Neural cell (in vitro differentiated cells): ENCODE data around the gene PLA2G4C. TPM values are rescaled to one million over a fixed set of nuclear protein-coding genes. Genes with fewer than 3 reads are reported as not detected.
A peak's percentile ranks its signal among the peaks of the same experiment; 100 is the strongest.
"Not testable (repeated sequence)": the region's sequence is repeated elsewhere in the genome, so short reads cannot be mapped to it uniquely, and the experiment has no call there.

Source experiments
- H2AFZ ChIP-seq: fragments of 200-600, 300-800 bp; sonication (generic), shearing (Covaris generic); 2 replicates; pipeline ENCODE4 v1.6.0; 2014; ENCODE audit warnings: low read depth, mild to moderate bottlenecking, antibody characterized with exemption, low read length, moderate library complexity
- H3F3A ChIP-seq: fragments of 200-600 bp; shearing (Covaris generic); 2 replicates; pipeline ENCODE4 v1.6.1; 2016; ENCODE audit warnings: mild to moderate bottlenecking, moderate library complexity, mixed read lengths, antibody characterized with exemption, low read length; ENCODE audit not compliant: insufficient read depth, poor library complexity, severe bottlenecking
- H3K27ac ChIP-seq: fragments of 200-600, 300-800 bp; sonication (generic), shearing (Covaris generic); 2 replicates; pipeline ENCODE4 v1.5.1; 2014; ENCODE audit warnings: mild to moderate bottlenecking, low read length, moderate library complexity
- H3K27me3 ChIP-seq: fragments of 300-800, 200-600 bp; sonication (generic), shearing (Covaris generic); 2 replicates; pipeline ENCODE4 v1.6.0; 2014; ENCODE audit warnings: mild to moderate bottlenecking, low read depth, low read length, moderate library complexity; ENCODE audit not compliant: insufficient read depth
- H3K36me3 ChIP-seq: fragments of 300-800, 200-600 bp; sonication (generic), shearing (Covaris generic); 2 replicates; pipeline ENCODE4 v1.5.1; 2014; ENCODE audit warnings: mild to moderate bottlenecking, antibody characterized with exemption, low read length, moderate library complexity; ENCODE audit not compliant: insufficient read depth
- H3K4me2 ChIP-seq: fragments of 300-800, 200-600 bp; sonication (generic), shearing (Covaris generic); 2 replicates; pipeline ENCODE4 v1.6.0; 2014; ENCODE audit warnings: mild to moderate bottlenecking, low read length
- H3K4me3 ChIP-seq: fragments of 300-800, 200-600 bp; sonication (generic), shearing (Covaris generic); 2 replicates; pipeline ENCODE4 v1.5.1; 2014; ENCODE audit warnings: mild to moderate bottlenecking, low read length, moderate library complexity
- H3K79me2 ChIP-seq: fragments of 200-600 bp; shearing (Covaris generic); replicated peaks from 2 replicates; pipeline ENCODE4 v1.6.0; 2014; ENCODE audit warnings: mild to moderate bottlenecking, low read length, moderate library complexity; ENCODE audit not compliant: insufficient read depth
- H3K9ac ChIP-seq: fragments of 300-800, 200-600 bp; sonication (generic), shearing (Covaris generic); 2 replicates; pipeline ENCODE4 v1.6.1; 2016; ENCODE audit warnings: mild to moderate bottlenecking, low read length, mixed read lengths
- H3K9me2 ChIP-seq: fragments of 200-600 bp; shearing (Covaris generic); 2 replicates; pipeline ENCODE4 v1.6.1; 2016; ENCODE audit warnings: mild to moderate bottlenecking, low read length, mixed read lengths; ENCODE audit not compliant: insufficient read depth
- H3K9me3 ChIP-seq: fragments of 200-600, 300-800 bp; sonication (generic), shearing (Covaris generic); 2 replicates; pipeline ENCODE4 v1.6.1; 2016; ENCODE audit warnings: mild to moderate bottlenecking, mixed run types, low read length, moderate library complexity, mixed read lengths
- H4K20me1 ChIP-seq: fragments of 200-600 bp; shearing (Covaris generic); 2 replicates; pipeline ENCODE4 v1.6.1; 2016; ENCODE audit warnings: mild to moderate bottlenecking, mixed run types; ENCODE audit not compliant: insufficient read depth
- CTCF ChIP-seq: fragments of 450-650 bp; IDR thresholded peaks from 2 replicates; pipeline ENCODE4 v1.5.1; 2014; ENCODE audit warnings: antibody characterized with exemption, mild to moderate bottlenecking, moderate library complexity; ENCODE audit not compliant: poor library complexity, severe bottlenecking
- EP300 ChIP-seq: fragments of 450-650 bp; conservative IDR thresholded peaks from 2 replicates; pipeline ENCODE4 v1.6.1; 2014; ENCODE audit warnings: antibody characterized with exemption, mild to moderate bottlenecking, moderate library complexity; ENCODE audit not compliant: poor library complexity, severe bottlenecking
- EZH2 ChIP-seq: fragments of 200-600, 300-800 bp; shearing (Covaris generic), sonication (generic); IDR thresholded peaks from 2 replicates; pipeline ENCODE4 v1.6.1; 2014; ENCODE audit warnings: antibody characterized with exemption, low read length, borderline replicate concordance, mild to moderate bottlenecking; ENCODE audit not compliant: insufficient read depth, poor library complexity, severe bottlenecking
- MXI1 ChIP-seq: fragments of 450-650 bp; conservative IDR thresholded peaks from 2 replicates; pipeline ENCODE4 v1.6.1; 2014; ENCODE audit warnings: antibody characterized with exemption, mild to moderate bottlenecking; ENCODE audit not compliant: poor library complexity, severe bottlenecking
- POLR2AphosphoS5 ChIP-seq: IDR thresholded peaks from 2 replicates; pipeline ENCODE4 v1.6.1; 2012
- RAD21 ChIP-seq: fragments of 450-650 bp; conservative IDR thresholded peaks from 2 replicates; pipeline ENCODE4 v1.6.1; 2014; ENCODE audit warnings: antibody characterized with exemption, mild to moderate bottlenecking, moderate library complexity
- REST ChIP-seq: IDR thresholded peaks from 2 replicates; pipeline ENCODE4 v1.6.1; 2012; ENCODE audit warnings: borderline replicate concordance
- SMC3 ChIP-seq: fragments of 450-650 bp; conservative IDR thresholded peaks from 2 replicates; pipeline ENCODE4 v1.6.1; 2014; ENCODE audit warnings: antibody characterized with exemption, mild to moderate bottlenecking, moderate library complexity; ENCODE audit not compliant: poor library complexity
- TAF1 ChIP-seq: IDR thresholded peaks from 2 replicates; pipeline ENCODE4 v1.6.1; 2012; ENCODE audit warnings: low read depth
- polyA plus RNA-seq: library from polyadenylated mRNA; depleted of rRNA; stranded (reverse); fragments of >200 nt; gene quantifications from 2 replicates; pipeline ENCODE4 v1.2.3, GENCODE V29; 2014

The PLA2G4C gene
- polyA plus RNA-seq, 1 donor from 2014 or later = 8.6 TPM

- Histone ChIP-seq H2AFZ (no peak overlapping the region), H3K27me3 (no peaks in the 10 kb centered on the region), H3K9me3 (peaks cover 5% of the 10 kb centered on the region), H3K36me3 (no peaks in the 10 kb centered on the region), H3K27ac (no peak overlapping the region), H3K4me2 (no peak overlapping the region), H3F3A (no peaks in the 10 kb centered on the region), H3K79me2 (no peaks in the 10 kb centered on the region), H3K4me3 (no peak overlapping the region), H3K9ac (no peak overlapping the region), H3K9me2 (no peaks in the 10 kb centered on the region), H4K20me1 (no peaks in the 10 kb centered on the region)
- TF ChIP-seq TAF1 = no peak
- no peak for TF ChIP-seq CTCF
- no peak for TF ChIP-seq POLR2AphosphoS5
- no peak for TF ChIP-seq EP300
- TF ChIP-seq SMC3 = no peak
- no peak for TF ChIP-seq MXI1
- TF ChIP-seq EZH2 = no peak
- TF ChIP-seq RAD21 = no peak
- no peak for TF ChIP-seq REST
Measured at GRCh38 chr19:48094129-48094854, 16.3 kb downstream of the PLA2G4C start.

GRCh38 chr19:48091111-48091718 is 19.4 kb downstream of the PLA2G4C start:
- not testable (repeated sequence) for H3K36me3 ChIP-seq, H3K9me2 ChIP-seq, H4K20me1 ChIP-seq, H3K9ac ChIP-seq, H3F3A ChIP-seq, H3K9me3 ChIP-seq, H3K27me3 ChIP-seq, H3K4me3 ChIP-seq, H3K79me2 ChIP-seq, H2AFZ ChIP-seq, H3K4me2 ChIP-seq
- H3K27ac ChIP-seq = peak overlapping the region; percentile 73
